GM21723 (cell line): ENCODE results near the gene HELZ.
"Not testable (repeated sequence)": the region's sequence is repeated elsewhere in the genome, so short reads cannot be mapped to it uniquely, and the experiment has no call there.

Experiments used
- ATAC-seq: cut with Tn5 transposase; IDR thresholded peaks from one replicate; pipeline ENCODE4 v1.9.1; 2021; ENCODE audit warnings: mild to moderate bottlenecking, moderate library complexity; ENCODE audit not compliant: unreplicated experiment

The HELZ gene

DNA sequence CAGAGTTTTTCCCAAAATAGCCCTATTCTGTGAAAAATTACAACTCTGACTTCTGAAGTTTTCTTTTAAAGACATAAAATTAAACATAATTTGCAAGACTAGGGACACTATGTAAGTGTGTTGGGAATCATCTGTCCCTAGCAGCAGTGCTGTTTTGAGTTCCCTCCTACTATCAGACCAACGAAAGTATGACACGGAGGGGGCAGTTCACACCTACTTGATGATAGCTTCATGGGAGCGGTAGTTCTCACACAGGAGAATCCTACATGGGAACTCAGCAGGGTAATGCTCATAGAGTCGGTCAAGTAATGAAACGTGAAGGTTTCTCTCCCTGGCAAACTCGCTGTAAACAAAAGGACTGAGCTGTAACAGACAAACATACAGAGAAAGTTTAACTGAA, 96.6 kb downstream of the HELZ start:
- no peak for ATAC-seq

DNA sequence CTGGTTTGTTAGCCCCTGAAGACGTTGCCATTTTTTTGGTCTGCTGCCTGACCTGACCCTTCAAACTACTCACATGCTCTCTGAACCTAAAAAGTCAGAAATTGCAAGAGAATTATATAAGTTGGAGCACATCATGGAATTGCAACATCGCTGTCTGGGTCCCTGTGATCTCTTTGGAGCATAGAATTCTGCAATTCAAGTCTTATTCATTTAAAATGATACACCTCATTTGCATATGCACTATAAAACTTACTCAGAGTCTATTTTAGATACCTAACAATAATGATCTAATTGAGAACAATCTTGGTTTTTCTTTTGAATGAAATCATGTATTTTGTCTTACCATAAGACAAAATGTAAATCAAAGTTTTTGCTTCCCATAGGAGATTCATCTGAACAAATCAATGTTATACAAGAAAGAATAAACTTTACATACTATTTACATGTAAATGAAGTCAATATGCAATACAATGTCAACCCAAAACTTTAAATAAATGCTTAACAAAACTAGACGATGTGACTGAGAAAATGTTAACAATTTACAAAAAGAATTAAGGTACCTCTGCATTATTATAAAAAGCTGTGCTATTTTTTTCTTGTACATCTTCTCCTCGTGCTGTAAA, 99.7 kb downstream of the HELZ start:
- ATAC-seq, result no peak

DNA sequence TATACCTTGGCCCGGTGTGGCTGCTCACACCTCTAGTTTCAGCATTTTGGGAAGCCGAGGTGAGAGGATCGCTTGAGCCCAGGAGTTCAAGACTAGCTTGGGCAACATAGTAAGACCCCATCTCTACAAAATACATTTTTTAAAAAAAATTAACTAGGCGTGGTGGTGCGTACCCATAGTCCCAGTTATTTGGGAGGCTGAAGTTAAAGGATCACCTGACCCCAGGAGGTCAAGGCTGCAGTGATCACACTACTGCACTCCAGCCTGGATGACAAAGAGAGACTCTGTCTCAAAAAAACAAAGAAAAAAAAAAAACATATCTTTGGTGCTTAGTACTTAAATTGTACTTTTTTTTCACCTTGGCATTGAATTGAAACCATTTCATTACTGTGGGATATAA, 101.7 kb downstream of the HELZ start:
- ATAC-seq, result no peak

DNA sequence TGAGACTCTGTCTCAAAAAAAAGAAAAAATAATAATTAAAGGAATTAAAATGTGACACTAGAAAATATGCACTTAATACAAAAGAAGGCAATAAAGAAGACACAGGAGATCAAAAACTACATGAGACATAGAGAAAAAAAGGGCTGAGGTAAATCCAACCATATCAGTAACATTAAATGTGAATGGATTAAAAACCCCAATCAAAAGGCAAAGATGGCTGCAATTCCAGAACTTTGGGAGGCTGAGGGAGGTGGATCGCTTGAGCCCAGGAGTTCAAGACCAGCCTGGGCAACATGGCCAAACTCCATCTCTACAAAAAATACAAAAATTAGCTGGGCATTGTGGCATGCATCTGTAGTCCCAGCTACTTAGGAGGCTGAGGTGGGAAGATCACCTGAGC, 103.0 kb downstream of the HELZ start:
- ATAC-seq, result not testable (repeated sequence)

DNA sequence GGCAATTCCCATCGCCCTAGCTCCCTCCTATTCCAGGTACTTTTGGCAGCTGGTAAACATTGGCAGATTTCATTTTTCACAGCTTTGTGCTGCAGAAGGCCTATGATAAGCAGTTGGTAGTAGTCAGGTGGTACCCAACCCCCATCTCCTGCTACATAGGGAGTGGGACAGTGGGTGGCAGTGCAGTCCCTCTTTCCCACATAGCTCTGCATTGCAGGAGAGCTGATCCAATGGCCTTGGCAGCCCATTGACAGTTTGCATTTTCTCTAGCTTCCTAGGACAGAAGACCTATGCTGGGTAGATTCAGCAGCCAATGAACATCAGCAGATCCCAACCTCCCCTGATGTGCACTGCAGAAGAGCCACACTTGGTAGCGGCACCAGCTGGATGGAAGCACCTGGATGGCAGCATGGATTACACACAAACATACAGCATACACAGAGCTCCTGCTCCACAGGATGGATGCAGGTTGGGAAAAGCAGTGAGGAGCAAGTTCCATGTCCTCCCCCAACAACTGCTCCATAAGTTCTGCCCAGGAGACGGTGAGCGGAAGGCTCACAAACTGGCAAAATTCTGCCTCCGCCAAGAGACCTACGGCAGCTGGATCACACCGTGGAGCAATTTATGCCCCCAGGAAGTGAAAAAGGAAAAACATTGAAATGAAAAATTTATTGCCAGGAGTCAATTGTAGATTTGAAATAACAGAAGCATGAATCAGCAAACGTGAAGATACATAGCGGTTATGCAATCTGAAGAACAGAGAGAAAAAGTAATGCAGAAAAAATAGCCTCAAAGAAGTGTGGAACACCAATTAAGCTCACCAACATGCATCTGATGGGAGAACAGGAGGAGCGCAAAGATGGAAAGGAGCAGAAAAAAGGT, 105.0 kb downstream of the HELZ start:
- no peak for ATAC-seq

DNA sequence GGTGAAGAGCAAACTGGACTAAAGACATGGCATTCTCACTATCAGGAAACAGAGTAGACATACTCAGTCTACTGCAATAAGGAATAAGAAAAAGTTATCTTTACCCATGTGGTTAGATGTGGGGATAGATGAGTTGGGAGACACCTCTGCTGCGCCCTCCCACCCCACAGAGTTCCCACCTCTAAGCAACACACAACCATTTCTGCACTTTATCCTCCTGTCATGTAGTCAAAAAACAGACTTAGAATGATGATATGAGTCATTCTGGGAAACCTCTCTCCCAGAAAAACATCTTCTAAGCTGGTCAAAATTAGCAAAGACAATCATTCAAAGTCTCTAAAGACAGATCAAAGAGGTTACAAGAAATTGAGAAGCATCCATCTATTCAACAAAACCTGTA, 105.7 kb downstream of the HELZ start:
- ATAC-seq, result no peak

DNA sequence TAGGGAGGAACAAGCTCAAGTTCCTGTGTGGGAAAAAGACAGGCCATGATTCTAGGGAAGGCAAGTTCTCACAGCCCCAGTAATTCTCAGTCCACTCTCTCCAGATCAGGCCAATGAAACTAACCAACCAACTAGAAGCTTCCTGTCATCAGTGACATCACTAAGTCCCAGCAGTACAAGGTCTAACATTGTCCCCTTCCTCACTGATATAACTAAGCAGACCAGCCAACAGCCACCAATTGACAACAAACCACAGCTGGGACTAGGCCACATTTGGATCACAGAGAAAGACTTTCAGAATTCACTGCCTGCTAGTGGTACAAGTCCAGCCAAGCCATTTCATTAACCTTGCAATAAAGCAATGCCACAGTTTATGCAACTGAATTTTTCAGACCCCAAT, 106.6 kb downstream of the HELZ start:
- ATAC-seq, result no peak

DNA sequence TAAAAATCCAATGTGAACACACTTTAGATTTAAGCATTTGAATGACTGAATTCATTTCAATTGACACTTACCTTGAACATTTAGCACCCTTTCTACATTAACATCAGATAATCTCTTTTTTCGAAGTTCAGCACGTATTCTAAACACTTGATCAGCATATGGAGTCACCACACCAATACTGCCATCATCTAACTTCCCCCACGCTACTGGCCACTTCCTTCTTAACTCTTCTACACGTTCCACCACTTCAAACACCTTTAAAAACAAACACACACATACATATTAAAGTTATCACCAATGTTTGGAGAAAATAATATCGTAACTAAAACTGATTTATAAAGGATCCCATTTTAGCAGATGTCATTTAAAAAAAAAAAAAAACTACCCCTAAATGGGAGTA, 107.1 kb downstream of the HELZ start:
- ATAC-seq, result no peak

DNA sequence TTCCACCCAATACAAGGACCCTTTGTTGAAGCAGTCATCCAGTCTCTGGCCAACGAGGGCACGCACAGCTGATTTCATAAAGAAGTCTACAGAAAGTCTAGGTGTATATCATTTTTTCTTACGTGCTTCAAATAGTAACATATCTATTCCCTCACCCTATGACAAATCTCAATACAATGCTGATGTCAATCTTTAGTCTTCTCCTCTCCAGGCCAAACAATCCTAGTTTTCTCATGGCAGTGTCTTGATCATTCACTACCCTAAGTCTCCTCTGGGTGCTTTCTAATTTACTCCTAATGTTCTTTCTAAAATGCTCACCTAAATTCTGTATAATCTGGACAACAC, 108.0 kb downstream of the HELZ start:
- ATAC-seq, result no peak

DNA sequence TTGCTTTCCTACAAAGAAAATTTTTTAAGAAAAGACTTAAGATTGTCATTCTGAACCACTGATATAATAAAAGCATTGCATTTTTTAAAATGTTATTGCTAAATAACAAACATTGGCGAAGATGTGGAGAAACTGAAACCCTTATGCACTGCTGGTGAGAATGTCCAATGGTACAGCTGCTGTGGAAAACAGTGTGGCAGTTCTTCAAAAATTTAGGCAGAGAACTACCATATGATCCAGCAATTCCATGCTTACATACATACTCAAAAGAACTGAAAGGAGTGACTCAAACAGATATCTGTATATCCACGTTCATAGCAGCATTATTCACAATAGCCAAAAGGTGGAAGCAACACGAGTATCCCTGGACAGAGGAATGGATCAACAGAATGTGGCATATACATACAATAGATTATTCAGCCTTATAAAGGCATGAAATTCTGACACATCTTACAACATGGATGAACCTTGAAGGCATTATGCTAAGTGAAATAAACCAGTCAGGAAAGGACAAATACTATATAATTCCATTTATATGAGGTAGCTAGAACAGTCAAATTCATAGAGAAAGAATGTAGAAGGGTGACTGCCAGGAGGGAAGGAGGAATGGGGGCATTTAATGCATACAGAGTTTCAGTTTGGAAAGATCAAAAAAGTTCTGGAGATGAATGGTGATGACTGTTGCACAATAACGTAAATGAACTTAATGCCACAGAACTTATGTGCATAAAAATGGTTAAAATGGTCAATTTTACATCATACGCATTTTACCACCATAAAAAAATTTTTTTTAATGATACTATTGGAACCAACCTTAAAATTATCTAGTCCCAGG, 108.6 kb downstream of the HELZ start:
- no peak for ATAC-seq

DNA sequence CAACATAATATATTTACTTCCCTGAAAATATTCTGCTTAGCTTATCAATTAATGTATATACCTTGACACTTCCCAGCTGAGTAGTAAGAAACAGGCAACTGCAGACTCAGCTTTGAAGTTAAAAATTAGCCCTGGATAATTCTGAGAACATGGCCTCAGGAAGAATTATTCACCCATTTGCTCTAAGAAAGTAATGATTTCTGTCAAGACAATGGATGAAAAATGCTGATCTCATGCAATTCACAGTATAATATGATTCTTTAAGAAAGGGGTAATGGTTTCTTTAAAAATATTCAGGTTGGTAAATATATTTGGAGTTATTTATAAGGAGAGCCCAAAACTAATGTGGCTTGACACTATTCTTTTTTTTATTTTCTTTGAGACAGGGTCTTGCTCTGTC, 111.8 kb downstream of the HELZ start:
- ATAC-seq, result no peak

DNA sequence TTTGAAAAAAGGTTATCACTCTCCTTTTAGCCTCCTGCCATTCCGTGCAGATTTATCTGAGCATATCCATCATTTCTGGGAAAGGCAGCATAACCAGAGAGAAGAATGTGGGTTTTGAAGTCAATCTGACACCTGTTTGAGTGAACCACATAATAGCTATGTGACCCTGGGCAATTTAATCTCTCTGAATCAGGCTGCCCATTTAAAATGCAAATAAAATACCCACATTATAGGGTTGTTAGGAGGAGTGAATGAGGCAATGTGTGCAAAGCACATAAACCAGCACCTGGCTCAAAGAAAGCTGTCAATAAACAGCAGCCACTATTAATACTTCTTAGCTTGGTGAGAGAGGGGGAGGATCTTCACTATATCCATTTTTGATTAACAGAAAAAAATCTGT, 112.6 kb downstream of the HELZ start:
- no peak for ATAC-seq

DNA sequence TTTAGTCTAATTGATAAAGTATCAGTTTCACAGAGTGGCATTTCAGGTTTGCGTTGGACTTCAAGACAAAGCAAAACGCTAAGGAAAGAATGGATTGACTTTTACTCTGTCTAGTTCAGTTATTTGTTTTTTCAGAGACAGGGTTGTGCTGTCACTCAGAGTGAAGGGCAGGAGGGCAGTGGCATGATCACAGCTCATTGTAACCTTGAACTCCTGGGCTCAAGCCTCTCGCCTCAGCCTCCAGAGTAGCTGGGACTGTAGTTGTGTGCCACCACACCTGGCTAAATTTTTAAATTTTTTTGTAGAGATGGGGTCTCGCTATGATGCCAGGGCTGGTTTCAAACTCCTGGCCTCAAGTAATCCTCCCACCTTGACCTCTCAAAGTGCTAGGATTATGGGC, 114.2 kb downstream of the HELZ start:
- no peak for ATAC-seq

DNA sequence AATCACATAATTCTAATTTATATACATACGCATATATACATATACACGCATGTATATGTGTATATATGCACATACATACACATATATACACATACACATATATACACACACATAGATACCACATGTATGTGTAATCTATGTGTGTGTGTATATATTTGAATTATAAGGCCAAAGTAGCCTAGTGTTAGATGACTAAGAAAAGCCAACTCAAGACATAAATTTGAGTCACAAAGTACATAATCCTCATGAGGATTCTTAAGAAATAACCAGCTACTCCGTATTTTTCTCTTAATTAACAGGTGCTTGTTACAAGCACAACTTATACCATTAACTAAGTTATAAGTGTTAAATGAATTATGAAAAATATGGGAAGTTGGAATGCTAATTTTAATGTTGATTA, 115.7 kb downstream of the HELZ start:
- ATAC-seq, result no peak

DNA sequence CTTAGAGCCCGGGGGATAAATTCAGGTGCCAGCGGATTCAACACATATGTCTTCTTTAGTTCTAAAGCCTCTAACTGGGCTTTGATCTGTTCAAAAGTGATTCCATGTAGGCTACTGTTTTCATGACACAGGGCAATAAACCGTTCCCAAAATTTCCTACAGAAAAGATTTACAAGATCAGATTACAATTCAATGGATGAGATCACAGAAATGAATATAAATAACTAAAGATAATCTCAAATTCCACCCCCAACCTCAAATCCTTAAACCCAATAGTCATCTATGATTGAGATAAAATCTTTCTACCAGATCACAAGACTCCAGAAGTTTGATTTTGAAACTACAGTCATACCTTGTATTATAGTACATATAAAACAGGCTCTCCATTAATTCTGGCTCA, 116.3 kb downstream of the HELZ start:
- no peak for ATAC-seq

DNA sequence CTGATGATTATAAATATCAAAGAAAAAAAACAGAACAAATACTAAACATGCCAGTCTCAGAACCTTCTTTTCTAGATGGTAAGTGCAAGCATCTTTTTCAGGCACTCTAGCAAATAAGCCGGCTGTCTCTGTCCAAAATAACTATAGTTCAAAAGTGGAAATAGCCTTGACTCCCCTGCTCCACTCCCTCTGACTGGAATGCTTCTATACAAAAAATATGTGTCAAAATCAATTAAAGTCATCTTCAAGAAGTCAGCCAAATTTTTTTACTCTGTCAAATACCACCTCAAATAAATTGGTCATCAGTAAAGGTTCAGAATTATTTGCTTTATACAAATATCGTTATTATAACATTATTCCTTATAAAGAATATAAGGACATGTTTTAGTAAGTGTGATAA, 117.1 kb downstream of the HELZ start:
- no peak for ATAC-seq

DNA sequence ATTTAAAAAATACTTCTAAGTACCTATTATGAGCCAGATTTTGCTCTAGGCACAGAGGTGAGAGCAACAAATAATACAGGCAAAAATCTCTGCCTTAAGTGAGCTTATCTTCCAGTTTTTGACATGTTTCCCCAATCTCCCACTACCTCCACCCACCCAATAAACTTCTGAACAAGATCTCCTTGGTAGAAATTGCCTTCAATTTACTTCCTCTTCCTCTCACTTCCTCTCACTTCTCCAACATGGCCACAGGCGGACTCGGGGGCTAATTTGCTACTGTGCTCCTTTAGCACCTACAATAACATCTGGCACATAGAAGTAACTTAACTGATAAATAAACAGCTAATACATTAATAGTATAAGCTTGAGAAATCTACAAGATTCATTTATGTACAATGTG, 118.0 kb downstream of the HELZ start:
- ATAC-seq, result no peak

DNA sequence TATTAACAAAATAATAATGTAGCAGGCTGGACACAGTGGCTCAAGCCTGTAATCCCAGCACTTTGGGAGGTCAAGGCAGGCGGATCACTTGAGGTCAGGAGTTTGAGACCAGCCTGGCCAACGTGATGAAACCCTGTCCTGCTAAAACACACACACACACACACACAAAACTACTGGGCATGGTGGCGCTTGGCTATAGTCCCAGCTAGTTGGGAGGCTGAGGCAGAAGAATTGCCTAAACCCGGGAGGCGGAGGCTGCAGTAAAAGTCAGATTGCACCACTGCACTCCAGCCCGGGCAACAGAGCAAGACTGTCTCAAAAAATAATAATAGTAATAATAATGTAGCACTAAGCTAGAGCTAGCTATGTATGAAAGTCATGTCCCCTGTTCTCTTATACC, 118.5 kb downstream of the HELZ start:
- ATAC-seq, result not testable (repeated sequence)

DNA sequence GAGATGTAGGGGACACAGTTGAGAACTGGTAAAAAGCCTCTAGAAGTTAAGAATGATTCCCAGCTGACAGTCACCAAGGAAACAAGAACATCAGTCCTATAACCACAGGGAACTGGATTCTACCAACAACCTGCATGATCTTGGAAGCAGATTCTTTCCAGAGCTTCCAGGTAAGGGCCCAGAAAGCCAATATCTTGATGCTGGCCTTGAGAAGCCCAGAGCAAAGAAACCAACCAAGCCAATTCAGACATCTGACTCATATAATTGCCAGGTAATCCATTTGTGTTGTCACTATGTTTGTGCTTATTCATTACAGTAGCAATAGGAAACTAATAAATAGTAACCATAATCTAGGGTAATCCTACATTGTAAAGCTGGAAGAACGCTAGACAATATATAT, 119.1 kb downstream of the HELZ start:
- no peak for ATAC-seq

DNA sequence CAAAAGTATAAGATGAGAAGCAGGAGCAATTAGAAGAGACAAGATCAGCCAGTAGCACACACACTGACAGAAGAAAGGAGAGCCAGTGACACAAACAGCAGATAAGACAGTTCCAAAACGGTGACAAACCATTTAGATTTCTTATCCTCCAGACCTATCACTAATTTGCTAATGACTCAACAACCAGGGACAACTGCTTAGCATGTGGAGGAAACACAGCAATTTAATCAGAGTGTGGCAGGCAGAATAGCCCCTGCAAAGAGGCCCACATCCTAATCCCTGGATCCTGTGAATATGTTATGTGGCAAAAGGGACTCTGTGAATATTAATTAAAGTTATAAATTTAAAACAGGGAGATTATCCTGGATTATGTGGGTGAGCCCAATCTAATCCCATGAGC, 119.6 kb downstream of the HELZ start:
- ATAC-seq, result no peak

DNA sequence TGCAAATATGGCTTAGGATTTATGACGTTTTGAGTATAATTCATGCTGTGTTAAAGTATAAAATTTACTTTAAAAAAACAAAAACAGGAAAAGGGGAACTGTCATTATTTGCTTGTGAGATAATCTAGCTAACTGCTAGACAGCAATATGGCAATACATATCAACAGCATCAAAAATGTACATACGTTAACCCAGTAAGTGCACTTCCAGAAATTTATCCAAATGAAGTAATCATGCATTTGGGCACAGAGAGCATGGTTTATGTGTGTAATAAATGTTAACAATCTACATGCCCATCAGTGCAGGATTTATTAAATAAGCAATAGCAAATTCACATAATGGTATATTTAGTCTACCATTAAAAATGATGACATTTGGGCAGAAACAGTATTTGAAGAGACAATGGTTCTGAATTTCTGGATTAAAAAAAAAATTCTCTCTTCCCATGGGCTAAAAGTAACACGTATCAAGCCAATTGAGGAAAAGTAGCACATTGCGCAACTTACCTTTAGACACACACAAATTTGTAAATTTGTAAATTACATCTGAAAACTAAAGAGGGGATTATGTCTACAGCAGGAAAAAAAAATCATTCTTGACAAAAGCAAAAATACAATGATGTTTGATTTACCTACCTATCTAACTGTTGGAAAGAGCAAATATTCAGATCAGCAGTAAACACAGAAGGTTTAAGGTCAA, 120.4 kb downstream of the HELZ start:
- no peak for ATAC-seq
